Ecto neural progenitor cell (in vitro differentiated cells): ENCODE data around the gene KCNQ4.

Source experiments
- DNase-seq: peaks from one replicate; pipeline ENCODE4 v3.0.0-alpha.2; 2018; ENCODE audit warnings: low spot score

Gene KCNQ4

DNA sequence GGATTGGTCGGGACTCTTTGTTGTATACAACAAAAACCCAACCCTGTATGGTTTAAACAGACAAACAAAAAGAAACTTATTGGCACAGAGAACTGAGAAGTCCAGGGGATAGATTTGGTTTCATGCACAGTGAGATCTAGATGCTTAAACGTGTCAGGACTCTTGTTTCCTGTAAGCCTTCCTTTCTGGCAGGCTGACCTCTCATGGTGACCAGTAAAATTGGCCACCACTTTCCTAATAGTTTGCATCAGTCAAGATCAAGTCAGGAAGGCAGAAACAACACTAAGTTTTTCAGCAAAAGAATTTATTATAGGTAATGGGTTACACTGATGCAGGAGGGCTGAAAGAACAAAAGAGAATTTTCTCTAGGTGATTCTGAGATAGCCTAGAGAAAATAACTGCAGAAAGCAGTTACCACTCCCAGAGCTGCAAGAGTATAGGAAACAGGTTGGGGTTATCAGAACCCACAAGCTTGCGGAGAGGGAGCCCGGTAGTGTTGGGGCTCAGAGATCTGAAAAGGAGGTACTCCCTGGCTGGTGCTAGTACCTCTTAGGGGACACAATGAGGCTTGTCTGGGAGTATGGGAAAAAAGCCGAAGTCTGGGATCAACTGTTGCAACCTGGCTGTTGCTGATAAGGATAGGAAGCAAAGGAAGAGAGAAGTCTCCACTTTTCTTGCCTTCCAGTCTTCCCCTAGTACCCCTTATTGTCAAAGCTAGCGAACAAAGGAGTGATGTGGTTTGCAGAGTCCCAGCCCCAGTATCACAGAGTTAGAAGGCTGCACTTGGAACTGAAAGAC lies 57.1 kb downstream of the KCNQ4 start:
- DNase-seq: no peak

DNA sequence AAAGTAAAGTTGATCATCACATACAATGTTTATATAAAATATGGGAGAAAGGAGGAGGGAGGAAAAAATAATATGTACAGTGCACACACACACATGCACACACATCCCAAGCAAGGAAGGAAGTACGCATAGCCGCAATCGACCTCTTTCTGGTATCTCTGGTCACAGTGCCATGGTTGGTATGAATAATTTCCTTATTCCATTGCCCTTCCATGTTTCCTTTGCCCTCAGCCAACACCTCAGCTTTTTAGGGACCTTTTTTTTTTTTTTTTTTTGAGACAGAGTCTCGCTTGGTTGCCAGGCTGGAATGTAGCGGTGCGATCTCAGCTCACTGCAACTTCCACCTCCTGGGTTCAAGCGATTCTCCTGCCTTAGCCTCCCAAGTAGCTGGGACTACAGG lies 58.0 kb downstream of the KCNQ4 start:
- DNase-seq: no peak

DNA sequence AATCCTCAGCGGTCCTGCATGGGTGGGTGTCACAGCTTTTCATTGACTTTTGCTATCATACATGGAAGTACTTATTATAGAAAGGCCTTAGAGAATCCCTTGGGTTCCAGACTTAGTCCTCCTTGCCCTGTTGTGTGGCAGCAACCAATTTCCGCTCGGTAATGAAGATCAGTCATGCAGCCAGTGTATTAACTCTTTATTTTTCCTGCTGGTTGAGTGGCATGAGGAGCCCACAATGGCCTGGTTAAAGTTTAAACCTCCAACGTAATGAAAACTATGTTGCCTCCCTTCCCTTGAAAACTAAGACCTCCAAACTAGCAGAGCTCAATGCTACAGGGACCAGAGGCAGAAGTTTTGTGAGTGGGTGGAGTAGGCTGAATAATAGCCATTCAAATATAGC lies 58.6 kb downstream of the KCNQ4 start:
- no peak for DNase-seq

GRCh38 chr1:40842691-40843090 lies 59.1 kb downstream of the KCNQ4 start:
- DNase-seq: no peak

GRCh38 chr1:40844079-40844478 lies 60.5 kb downstream of the KCNQ4 start:
- DNase-seq: no peak

DNA sequence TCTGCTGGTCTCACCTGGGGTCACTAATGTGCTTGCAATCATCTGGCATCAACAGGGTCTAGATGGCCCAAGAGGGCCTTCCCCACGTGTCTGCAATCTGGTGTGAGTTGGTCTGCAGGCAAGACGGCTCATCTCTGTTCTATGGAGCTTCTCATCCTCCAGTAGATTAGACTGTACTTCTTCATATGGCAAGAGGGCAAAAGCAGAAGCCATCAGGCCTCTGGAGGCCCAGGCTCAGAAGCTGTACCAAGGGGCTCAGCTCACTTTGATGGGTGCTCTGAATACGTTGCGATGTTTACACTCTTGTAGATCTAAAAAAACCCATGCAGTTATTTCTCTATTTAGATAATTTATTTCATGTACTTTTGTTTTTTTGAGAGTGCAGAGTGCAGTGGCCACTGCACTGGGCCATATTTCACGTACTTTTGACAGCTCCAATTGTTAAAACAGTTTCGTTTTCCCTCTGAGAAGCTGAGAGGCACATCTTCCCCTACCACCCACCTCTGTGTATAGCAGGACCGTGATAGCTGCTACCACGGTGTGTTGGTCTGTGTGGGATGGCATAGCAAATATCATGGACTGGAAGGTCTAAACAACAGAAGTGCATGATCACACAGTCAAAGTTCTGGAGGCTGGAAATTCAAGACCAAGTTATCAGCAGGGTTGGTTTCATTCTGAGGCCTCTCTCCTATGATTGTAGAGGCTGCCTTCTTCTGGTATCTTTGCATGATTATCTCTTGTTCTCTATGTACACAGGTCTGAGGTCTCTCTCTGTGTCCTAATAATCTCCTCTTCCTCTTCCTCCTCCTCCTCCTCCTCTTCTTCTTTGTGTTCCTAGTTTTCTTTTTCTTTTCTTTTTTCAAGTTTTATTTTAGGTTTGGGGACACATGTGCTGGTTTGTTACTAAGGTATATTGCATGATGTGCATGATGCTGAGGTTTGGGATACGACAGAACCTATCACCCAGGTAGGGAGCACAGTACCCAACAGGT lies 61.6 kb downstream of the KCNQ4 start:
- DNase-seq: no peak

DNA sequence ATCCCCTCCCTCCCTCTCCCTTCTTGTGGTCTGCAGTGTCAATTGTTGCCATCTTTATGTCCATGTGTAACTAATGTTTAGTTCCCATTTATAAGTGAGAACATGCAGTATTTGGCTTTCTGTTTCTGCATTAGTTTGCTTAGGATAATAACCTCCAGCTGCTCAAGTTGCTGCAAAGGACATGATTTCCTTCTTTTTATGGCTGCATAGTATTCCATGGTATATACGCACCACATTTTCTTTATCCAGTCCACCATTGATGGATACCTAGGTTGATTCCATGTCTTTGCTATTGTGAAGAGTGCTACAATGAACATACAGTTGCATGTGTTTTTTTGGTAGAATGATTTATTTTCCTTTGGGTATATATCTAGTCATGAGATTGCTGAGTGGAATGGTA lies 62.3 kb downstream of the KCNQ4 start:
- DNase-seq: no peak

DNA sequence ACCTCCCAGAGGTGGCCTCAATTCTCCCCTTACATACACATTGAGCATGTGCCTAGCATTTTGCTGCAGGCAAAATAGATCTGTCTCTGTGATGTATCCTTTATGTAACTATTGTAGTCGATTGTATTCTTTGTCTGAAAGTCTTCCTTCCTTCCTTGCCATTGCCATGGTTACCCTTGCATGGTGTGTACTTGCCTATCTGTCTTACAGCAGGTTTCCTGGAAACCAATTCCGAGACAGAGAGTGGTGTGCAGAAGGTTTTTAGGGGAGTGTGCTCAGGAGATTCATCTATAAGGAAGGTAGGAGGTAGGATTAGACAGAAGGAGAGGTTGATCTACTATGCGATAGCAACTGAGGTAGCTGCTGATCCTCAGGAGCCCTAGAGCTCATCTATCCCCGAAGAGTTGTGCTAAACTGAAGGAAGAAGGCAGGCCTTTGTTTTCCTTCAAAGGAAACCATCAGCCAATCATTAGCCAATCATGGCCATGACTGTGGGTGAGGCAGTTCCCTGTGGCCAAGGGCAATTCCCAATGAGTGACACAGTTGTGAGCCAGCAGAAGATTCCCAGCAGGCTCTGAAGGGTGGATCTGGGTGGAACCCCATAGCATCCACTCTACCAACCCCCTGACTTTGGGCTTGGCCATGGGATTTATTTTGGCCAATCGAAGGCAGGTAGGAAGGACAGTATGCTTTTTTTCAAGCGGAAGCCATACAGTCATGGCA lies 63.6 kb downstream of the KCNQ4 start:
- no peak for DNase-seq

- no peak for DNase-seq
Measured at GRCh38 chr1:40848530-40849189, 65.1 kb downstream of the KCNQ4 start.

GRCh38 chr1:40849801-40850592 lies 66.4 kb downstream of the KCNQ4 start:
- peak; percentile 81 for DNase-seq

- no peak for DNase-seq
Measured at GRCh38 chr1:40851643-40852042, 68.1 kb downstream of the KCNQ4 start.

DNA sequence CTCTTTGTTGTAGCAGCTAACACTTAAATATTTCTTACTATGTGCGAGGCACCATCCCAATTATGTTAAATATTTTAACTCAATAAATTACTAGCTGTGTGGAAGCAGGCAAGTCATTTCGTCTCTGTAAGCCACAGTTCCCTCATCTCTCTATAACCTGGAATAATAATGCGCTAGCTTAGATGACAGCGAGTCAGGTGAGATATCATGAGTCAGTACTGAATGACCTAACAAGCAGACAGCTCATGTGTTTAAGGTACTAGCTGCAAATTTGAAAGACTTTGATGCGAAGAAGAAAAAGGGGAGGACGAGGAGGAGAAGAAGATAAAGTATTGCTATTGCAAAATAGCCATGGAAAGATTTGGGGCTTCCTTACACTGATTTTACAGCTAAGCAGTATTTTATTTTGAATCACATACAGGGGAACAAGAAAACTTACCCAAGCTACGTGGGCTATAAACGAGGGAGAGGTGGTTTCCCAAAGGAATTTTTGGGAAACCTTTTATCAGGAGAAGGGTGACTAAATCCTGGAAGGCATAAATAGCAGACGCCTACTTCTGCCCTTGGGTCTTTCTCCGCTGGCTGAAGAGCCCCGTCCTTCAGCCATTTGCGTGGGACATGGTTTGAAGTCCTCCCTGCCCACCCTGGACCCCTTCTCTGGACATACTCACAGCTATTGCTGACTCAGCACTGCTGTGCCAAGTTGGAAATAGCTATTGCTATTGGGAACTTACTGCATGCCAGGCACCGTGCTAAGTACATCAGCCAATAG lies 69.7 kb downstream of the KCNQ4 start:
- no peak for DNase-seq

- no peak for DNase-seq
Measured at GRCh38 chr1:40853885-40854170, 70.2 kb downstream of the KCNQ4 start.

DNA sequence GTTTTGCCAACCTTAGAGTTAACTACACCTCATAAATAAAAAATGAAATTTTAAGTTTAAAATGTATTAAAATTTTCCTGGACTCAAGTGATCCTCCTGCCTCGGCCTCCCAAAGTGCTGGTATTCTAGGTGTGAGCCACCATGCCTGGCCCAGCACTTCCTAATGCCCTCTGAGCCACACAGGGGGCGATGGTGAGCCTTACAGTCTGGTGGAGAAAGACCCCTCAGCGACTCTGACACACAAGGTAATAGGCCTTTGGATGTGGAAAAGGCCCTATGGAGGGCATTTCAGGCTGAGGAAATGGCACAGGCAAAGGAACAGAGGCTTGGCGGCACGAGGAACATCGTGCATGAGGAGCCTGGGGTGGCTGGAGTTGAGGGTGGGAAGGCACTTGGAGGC lies 71.9 kb downstream of the KCNQ4 start:
- DNase-seq: no peak

DNA sequence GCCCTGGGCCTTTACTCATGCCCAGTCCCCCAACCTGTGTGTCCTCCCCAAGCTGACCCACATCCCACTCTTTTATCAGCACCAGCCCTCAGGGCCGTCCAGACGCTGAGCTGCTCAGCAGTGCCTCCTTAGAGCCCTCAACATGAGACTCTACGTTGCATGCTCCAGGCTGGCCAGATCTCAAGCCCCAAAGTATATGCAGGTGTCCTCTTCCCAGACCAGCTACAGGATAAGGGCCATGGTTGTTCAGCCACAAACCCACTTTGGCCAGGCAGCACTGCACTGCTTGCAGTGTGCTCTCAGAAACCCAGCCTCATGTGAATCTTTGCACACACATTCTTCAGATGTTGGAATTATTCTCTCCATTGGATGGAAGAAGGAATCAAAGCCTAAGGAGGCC lies 72.5 kb downstream of the KCNQ4 start:
- DNase-seq: no peak

DNA sequence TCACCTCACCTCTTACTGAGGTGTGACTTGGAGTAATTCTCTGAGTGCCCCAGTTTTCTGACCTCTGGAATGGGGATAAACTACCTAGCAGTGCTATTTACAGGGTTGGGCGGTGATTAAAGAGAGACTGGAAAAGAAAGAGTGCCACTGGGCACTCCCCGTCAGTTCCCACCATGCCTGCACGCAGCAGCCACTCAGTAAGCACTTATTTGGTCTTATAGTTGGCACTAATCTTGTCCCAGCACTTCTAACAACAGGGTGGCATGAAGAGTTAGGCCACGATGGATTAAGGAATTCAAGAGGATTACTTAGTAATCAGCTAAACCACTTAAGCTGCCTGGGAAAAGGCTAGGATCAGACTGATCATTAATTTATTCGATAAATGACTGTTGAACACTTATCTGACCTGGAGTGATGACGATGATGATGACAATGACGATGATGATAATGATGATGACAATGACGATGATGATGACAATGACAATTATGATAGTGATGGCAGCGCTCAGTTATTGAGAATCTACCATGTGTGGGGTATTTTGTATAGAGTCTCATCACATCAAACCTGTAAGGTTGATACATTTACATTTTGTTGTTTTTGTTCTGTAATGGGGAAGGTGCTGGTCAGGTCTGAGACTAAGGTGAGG lies 73.2 kb downstream of the KCNQ4 start:
- DNase-seq: no peak

DNA sequence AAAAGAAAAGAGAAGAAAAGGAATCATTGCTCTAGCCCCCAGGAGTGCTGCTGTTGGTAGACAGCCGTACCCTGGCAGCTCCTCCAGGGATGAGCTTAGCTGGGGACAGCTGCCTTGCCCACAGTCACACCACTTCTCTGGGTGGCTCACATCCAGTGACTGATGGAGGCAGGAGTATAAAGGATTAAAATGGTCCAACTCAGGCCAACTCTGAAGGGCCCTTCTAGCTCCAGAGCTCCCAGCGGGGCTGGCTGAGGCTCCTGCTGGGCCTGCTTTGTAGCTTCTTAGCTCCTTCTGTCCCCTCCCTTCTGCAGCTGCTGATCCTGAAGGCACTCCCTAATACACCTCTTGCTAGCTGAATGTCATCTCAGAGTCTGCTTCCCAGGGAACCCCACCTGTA lies 74.2 kb downstream of the KCNQ4 start:
- DNase-seq: no peak

DNA sequence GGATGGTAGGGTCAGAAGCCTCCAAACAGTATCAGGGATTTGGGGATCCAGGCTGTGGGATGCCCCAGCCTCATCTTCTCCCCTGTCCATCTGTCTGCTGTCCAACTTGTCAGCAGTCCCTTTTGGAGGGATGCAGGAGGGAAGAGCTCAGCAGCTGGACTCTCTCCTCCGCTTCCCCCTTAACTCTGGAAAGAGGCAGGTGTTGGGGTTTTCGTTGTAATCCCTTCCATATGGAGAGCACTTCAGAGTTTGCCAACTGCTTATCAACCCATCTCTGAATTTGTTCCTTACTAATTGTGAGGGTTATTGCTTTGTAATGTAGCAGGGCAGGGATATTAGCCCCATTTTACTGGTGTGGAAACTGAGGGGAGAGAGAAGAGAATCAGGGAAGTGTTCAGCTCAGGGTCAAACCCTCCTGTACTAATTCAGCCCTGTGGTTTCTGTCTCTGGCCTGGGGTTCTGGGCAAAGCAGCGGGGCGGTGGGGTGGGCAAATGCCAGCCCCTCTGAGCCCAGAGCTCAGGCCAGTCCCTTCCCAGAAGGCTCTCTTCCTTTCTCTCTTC lies 75.3 kb downstream of the KCNQ4 start:
- no peak for DNase-seq

GRCh38 chr1:40860706-40861223 lies 77.2 kb downstream of the KCNQ4 start:
- no peak for DNase-seq
